HL-60/S4 treated with phorbol 12-myristate 13-acetate at 8.2 ng/mL for 4 days and 3 days (cell line): ENCODE data around the gene NCMAP.

Source experiments
- in situ Hi-C: fragments of 300-500 bp; cut with MboI; formaldehyde crosslinking; loops from 2 replicates; pipeline ENCODE4 v1.15.0; 2022; ENCODE audit warnings: low sequenced_read_pairs

The NCMAP gene

DNA sequence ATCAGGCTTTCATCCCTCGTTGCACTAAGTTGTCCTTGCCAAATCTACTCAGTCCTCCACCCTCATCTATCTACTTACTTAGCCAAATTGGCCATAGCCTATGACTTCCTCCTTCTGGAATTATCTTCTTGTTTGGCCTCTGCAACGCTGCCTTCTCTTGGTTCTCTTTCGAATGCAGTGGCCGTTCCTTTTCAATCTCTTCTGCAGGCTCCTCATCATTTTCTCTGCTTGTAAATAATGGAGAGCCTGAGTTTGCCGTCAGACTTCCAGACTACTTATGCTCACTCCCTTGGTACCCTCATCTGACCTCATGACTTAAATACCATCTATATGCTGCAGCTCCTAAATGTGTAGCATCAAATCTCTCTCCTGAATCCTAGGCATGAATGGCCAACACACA lies 64.8 kb downstream of the NCMAP start:
- in situ Hi-C loops, result no loop called here

DNA sequence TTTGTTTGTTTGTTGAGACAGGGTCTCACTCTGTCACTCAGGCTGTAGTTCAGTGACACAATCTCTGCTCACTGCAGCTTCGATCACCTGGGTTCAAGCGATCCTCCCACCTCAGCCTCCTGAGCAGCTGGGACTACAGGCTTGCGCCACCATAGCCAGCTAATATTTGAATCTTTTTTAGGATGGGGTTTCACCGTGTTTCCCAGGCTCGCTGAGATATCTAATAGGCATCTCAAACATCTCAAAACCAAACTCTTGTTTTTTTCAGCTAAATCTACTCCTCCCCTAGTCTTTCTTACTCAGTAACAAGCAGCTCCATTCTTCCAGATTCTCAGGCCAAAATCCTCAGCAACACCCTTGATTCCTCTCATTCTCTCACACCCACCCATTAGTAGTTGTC lies 65.2 kb downstream of the NCMAP start:
- in situ Hi-C loops, result no loop called here

- in situ Hi-C loops, result no loop called here
Measured at GRCh38 chr1:24622218-24622617, 66.3 kb downstream of the NCMAP start.

DNA sequence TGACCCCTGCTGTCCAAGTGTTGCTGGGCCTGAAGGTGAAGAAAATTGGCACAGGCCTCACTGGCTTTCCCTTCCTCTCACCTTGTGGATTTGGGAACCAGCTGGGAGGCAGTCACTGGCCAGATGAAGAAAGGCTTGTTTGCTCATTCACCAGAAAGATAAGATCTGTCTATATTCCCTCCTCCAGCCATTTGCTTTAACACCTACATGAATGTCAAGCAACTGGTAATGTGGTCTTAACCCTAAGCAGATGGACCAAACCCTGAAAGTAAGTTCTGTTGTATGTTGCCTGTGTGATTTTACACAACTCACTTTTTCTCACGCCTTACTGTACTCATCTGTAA lies 76.9 kb downstream of the NCMAP start:
- in situ Hi-C loops, result no loop called here

DNA sequence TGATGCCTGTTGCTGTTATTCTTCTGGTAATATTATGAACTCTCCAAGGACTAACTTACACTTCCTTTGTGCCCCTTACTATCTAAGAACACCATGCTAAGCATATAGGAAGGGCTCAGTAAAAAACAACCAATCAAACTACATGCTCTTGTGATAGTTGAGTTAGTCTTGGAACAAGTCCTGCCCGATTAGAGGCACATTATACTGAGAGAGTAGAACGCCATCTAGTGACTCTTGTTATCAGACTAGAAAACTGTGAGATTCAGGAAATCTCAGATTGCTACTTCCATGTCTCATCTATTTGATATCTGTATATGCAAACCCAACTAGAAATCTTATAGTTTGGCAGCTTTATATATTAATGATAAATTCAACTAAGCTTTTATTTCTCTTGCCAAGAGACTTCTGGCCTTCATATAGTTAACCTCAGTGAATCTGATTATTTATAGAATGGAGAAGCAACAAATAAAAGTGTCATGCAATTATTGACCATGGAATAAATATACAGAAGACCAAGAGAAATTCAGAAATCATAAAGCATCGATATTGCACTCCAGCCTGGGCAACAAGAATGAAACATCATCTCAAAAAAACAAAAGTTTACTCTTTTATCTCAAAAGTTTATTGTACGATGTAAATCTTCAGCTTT lies 79.4 kb downstream of the NCMAP start:
- in situ Hi-C loops, result no loop called here

- in situ Hi-C loops, result no loop called here
Measured at GRCh38 chr1:24636661-24637357, 80.9 kb downstream of the NCMAP start.

DNA sequence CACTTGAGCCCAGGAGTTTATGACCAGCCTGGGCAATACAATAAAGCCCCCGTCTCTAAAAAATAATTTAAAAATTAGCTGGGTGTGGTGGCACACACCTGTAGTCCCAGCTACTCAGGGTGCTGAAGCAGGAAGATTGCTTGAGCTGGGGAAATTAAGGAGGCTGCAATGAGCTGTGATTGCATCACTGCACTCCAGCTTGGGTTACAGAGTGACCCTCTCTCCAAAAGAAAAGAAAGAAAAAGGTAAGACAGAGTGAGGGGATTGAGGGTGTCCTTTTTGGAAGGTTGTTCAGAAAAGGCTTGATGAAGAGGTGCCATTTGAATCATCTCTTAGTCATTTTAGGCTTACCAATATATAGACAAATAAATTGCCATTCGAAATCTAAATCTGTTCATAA lies 83.2 kb downstream of the NCMAP start:
- in situ Hi-C loops, result no loop called here

GRCh38 chr1:24639881-24640280 lies 84.0 kb downstream of the NCMAP start:
- in situ Hi-C loops, result no loop called here

DNA sequence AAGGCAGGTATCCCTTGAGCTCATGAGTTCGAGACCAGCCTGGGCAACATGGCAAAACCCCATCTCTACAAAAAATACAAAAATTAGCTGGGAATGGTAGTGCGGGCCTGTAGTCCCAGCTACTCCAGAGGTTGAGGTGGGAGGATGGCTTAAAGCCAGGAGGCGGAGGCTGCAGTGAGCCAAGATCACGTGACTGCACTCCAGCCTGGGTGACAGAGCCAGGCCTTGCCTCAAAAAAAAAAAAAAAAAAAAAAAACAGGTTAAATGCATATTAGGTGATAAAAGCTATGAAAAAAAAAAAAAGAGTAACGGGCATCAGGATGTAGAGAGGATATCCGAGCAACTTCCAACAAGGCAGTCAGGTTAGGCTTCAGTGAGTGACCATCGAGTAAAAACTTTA lies 84.4 kb downstream of the NCMAP start:
- in situ Hi-C loops, result no loop called here

- in situ Hi-C loops, result no loop called here
Measured at GRCh38 chr1:24641646-24642151, 85.8 kb downstream of the NCMAP start.

- in situ Hi-C loops, result no loop called here
Measured at GRCh38 chr1:24642481-24643362, 86.8 kb downstream of the NCMAP start, which contains the start of gene SRRM1. Gene SRRM1 (plus strand): TSS chr1:24643302. CDS start chr1:24643327, 25 bp downstream.

DNA sequence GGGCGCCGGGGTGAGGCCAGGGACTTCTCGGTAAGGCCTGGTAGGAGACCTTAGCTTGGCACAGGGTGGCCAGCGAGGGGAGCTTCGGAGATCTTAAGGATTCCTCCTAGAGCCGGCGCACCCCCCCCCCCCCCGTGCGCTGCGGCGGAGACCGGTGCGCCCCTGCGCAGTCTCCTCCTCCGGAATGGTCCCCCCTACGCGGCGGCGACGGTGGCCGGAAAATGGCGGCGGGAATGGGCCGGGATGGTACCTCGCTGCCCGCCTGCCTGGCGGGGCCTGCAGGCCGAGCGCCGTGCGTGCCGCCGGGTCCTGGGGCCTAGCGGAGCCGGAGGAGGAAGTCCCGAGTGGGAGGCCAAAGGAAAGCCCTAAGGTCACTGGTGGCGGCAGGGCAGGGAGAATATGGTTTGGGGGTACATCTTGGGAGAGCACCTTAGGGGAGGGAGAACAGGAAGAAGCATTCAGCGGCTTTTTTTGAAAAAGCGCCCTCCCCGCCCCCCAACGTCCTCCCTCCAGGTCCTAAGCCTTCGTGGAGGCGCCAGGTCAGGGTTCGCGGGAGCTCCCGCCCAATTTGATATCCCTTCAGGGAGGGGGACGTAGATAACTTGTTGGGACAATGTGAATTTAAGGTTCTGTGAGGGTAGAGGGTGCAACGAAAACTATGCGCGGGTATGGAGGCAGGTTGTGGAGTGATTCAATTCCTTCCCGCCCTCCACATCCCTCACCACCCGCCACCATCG lies 87.6 kb downstream of the NCMAP start:
- in situ Hi-C loops, result no loop called here

GRCh38 chr1:24644100-24644384 lies 88.2 kb downstream of the NCMAP start:
- in situ Hi-C loops, result no loop called here

GRCh38 chr1:24648919-24649318 lies 93.0 kb downstream of the NCMAP start:
- in situ Hi-C loops, result no loop called here

- in situ Hi-C loops, result no loop called here
Measured at GRCh38 chr1:24652382-24652781, 96.5 kb downstream of the NCMAP start.

DNA sequence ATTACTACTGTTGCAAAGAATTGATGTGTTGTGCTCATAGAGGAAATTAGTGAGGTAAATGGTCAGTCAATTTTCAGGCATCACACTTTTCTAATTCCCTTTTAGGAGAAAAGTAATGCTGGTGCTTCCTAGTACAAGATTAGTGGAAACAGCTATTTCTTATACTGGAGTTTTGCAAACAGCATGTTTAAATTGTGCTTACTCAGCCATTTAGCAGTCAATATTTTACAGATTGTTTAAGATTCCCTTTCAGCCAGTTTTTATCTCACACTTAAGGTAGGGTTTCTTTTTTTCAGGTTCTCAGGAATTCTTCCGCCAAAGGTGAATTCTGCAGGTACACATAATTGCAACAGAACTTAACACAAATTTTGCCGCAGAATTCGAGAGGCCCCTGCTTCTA lies 98.1 kb downstream of the NCMAP start:
- in situ Hi-C loops, result no loop called here

- in situ Hi-C loops, result no loop called here
Measured at GRCh38 chr1:24656046-24656445, 100.2 kb downstream of the NCMAP start.

DNA sequence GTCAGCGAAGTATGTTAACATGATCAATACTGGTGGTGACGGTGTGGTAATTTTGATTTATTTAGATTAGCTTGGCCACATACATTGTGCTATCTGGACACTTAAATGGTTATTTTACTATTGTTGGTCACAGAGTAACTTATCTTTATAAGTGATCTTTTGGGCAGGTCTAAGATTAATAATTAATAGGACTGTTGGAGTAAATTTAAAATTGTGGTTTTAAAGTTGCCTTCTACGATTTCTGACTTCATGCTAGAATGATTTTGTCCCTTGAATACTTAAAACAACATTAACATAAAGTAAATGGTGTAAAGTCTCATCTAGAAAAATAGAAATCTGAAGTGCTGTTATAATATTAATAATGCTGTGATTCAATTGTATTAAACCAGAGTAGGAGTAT lies 101.9 kb downstream of the NCMAP start:
- in situ Hi-C loops, result no loop called here
